GM19324 (cell line): ENCODE data around the gene CFL1.
"Not testable (repeated sequence)": the region's sequence is repeated elsewhere in the genome, so short reads cannot be mapped to it uniquely, and the experiment has no call there.

Experiments used
- ATAC-seq: cut with Tn5 transposase; IDR thresholded peaks from one replicate; pipeline ENCODE4 v1.9.1; 2021; ENCODE audit warnings: mild to moderate bottlenecking, moderate library complexity; ENCODE audit not compliant: unreplicated experiment, low FRiP score

CFL1 gene

GRCh38 chr11:65857853-65858680, at the start of gene CFL1:
CFL1 (minus strand) TSS chr11:65858180; CDS start chr11:65858099, 81 bp downstream.
- ATAC-seq, result peak; percentile 58

- ATAC-seq, result no peak
These were observed 48.6 kb upstream of the CFL1 start for GRCh38 chr11:65906602-65907001.

GRCh38 chr11:65903715-65904114, 45.7 kb upstream of the CFL1 start:
- no peak for ATAC-seq

DNA sequence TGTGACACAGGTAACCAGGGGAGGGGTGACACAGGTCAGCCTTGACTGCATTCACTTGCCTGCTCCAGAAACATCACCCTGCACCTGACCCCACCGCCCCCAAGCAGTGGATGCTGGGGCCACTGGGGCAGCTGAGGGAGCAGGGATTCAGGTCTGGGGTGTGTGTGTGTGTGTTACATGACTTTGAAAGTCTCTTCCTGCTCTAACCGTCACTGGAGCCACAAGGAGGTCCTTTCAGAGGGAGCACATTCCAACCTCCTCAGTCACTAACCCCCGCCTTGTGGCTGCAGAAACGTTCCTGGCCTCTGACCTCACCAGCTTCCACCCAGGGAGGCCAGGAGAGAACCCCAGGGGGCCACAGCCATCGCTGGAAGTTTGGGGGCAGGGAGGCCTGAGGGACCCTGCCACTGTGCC, 45.1 kb upstream of the CFL1 start:
- ATAC-seq, result no peak

GRCh38 chr11:65900899-65901180, 42.9 kb upstream of the CFL1 start:
- ATAC-seq, result no peak

DNA sequence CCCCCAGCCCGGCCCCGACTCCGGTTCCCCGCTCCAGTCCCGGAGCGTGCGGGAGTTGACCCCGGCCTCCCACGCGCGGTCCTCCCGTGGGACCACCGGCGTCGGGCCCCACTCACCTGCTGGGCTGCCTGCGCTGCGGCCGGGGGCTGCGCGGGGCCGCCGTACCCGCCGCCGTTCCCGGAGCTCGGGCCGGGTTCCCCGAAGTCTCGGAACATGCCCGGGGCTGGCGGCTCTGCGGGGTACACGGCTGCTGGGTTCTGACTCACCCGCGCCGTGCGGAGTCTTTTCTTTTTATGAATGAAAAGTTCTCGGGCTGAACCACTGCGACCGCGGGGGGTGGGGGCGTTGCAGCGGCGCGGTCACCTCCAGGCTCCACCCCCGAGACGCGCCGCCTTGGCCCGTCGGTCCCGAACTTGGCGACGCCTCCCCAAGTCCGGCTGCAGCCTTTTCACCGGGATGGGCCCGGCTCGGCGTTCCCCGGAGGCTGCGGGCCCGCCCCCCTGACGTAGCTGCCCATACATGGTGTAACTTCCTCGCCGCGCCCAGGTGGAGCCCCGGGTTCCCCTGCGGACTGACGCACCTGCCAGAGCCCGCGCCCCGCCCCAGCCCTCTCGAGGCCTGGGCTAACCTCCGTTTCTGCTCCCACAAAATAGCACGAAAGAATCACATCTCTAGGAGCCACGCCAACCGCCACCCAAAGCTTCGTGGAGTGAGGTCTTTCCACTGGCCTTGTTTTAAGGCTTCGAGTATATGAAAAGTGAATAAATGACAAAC, 42.3 kb upstream of the CFL1 start, which contains the start of gene FOSL1:
TSS of gene FOSL1 (minus strand) at position 264 of the 774 bp plus-strand sequence. CDS start at position 215, 49 bp downstream.
- ATAC-seq, result peak; percentile 80

- no peak for ATAC-seq
These were observed 41.6 kb upstream of the CFL1 start for GRCh38 chr11:65899356-65900124.

- ATAC-seq, result no peak
These were observed 40.8 kb upstream of the CFL1 start for GRCh38 chr11:65898656-65899355.

DNA sequence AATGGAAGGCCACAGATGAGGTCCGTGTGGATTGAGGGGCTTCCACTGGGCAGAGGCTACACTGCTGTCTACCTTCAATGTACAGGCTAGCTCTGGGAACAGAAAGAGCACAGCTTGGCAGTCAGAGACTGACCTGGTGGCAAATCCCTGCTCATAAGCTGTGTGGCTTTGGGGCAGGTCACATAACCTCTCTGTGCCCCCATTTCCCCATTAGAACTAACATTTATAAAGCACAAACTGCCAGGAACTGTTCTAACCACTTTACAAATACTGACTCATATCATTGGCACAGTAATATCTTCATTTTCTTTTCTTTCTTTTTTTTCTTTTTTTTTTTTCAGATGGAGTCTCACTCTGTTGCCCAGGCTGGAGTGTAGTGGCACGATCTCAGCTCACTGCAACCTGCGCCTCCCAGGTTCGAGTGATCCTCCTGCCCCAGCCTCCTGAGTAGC, 39.1 kb upstream of the CFL1 start:
- ATAC-seq, result no peak

DNA sequence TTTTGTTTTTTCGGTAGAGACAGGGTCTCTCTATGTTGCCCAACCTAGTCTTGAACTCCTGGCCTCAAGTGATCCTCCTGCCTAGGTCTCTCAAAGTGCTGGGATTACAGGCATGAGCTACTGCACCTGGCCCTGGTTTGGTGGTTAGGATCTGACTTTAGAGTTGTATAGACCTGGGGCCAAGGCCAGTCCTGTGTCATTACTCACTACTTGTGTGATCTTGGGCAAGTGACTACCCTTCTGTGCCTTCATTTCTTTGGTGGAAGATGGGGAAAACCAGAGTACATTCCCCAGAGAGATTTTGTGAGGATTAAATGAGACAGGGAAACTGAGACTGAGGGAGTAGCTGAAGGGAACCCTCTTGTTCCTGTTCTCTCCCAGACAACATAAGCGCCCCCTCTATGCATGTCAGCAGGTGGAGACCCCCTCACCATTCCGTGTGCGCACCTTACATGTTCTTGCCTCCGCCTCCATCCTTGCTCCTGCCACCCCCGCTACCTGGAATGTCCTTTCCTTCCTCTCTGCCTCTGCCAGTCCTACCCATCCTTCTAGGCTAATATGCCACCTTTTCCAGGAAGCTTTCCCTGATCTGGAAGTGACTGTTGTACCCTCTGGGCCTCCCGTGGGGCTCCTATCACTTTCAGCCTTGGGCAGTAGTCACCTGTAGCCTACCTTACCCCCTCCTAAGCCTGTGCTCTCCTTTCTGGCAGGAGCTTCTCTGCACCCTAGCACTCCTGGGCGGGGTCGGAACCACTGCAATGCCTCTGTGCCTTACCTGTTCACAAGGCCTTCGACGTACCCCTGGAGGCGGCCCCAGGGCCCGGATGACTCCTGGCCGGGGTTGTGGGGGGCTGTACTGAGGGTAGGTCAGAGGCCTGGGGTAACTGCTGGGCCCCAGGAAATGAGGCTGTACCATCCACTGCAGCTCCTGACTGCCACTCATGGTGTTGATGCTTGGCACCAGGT, 38.3 kb upstream of the CFL1 start:
- ATAC-seq, result no peak

DNA sequence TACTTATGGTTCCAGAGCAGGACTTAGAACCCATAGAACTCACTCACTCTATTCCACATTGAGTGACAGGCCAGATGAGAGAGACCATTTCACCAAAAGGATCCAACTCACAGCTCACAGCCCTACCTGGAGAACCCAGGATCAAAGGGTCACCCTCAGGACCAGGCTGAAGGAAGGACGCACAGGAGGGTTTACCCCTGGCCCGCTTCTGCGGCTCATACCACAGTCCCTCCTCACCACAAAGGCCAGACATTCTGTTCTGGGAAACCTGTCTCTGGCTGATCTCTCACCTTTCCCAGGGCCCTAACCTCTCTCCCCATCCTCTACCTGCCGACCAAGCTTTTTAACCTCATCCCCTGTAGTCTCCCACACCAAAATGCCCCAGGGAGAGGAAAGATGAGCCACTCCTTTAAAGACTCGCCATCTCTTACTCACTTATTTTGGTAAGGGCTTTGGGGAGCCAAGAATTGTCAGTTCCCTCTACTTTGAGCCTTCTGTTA, 37.6 kb upstream of the CFL1 start:
- no peak for ATAC-seq

GRCh38 chr11:65894034-65894591, 36.1 kb upstream of the CFL1 start:
- ATAC-seq, result no peak

GRCh38 chr11:65892661-65893317, 34.8 kb upstream of the CFL1 start:
- ATAC-seq, result no peak

DNA sequence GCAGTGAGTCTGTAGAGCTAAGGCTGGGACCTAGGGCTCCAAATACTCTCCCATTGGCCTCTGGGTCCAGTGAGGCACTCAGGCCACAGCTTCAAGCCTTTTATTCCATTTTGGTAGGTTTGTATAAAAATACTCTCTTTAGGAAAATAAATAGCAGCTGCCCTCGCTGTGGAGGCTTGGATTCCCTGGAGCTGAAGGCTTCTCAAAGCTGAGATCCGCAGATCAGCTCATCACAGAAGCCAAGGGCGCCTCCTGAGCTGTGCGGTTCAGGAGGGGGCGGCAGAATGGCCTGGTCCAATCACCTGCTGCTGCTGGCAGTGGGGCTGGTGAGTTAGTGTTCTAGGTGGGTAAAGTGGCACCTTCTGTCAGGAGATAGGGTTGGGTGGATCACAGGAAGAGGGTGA, 34.2 kb upstream of the CFL1 start:
- not testable (repeated sequence) for ATAC-seq

GRCh38 chr11:65891219-65892136, 33.5 kb upstream of the CFL1 start:
- no peak for ATAC-seq

DNA sequence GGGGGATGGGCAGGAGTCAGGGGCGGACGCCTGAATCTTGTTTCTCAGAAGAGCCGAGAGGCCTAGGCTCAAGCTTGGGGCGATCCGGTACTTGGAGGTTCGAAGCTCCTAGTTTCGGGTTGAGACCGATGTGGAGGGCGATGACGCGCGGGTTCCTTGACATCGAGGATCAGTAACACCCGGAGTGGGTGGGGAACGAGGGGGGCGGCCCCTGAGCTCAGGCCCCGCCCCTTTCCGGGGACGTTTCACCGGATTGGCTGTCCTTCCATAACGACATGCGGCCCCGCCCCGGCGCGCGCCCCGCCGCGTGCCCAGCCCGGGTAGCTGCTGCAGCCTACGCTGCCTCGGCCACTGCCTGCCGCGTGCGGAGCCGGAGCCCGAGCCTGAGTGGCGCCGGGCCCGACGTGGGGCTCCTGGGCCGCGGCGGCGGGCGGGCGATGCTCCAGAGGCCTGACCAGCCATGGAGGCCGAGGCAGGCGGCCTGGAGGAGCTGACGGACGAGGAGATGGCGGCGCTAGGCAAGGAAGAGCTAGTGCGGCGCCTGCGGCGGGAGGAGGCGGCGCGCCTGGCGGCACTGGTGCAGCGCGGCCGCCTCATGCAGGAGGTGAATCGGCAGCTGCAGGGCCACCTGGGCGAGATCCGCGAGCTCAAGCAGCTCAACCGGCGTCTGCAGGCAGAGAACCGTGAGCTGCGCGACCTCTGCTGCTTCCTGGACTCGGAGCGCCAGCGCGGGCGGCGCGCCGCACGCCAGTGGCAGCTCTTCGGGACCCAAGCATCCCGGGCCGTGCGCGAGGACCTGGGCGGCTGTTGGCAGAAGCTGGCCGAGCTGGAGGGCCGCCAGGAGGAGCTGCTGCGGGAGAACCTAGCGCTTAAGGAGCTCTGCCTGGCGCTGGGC, 32.6 kb upstream of the CFL1 start, which contains the start of gene CCDC85B:
TSS of gene CCDC85B (plus strand) at position 350 of the 895 bp plus-strand sequence. CDS start at position 461, 111 bp downstream.
- ATAC-seq, result peak; percentile 67
